Measurements from ENCODE around the gene TMEM62. TPM values are rescaled to one million over a fixed set of nuclear protein-coding genes. Genes with fewer than 3 reads are reported as not detected.
"Not testable (repeated sequence)": the region's sequence is repeated elsewhere in the genome, so short reads cannot be mapped to it uniquely, and the experiment has no call there.

TMEM62 gene
- total RNA-seq, 4 donors from 2014 or later = 21.5 to 32.0 (median 25.4) TPM

- no peaks in the 10 kb centered on the region for H3K9me3 ChIP-seq
- no peaks in the 10 kb centered on the region for H3K27me3 ChIP-seq
- 93% methylated on average over 4 of the region's 4 CpGs for WGBS
- peaks cover 11 to 83% (median 39%) of the 10 kb centered on the region in 4 donors for H3K36me3 ChIP-seq
- no peak overlapping the region for H3K4me3 ChIP-seq
- TF ChIP-seq, protein P1, sequence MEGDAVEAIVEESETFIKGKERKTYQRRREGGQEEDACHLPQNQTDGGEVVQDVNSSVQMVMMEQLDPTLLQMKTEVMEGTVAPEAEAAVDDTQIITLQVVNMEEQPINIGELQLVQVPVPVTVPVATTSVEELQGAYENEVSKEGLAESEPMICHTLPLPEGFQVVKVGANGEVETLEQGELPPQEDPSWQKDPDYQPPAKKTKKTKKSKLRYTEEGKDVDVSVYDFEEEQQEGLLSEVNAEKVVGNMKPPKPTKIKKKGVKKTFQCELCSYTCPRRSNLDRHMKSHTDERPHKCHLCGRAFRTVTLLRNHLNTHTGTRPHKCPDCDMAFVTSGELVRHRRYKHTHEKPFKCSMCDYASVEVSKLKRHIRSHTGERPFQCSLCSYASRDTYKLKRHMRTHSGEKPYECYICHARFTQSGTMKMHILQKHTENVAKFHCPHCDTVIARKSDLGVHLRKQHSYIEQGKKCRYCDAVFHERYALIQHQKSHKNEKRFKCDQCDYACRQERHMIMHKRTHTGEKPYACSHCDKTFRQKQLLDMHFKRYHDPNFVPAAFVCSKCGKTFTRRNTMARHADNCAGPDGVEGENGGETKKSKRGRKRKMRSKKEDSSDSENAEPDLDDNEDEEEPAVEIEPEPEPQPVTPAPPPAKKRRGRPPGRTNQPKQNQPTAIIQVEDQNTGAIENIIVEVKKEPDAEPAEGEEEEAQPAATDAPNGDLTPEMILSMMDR (IDR thresholded peaks at IDR 0.05) = no peak
- TF ChIP-seq POLR2A (IDR thresholded peaks at IDR 0.05; ENCODE audit: low read depth) (no peak), EP300 (IDR thresholded peaks at IDR 0.05) (no peak), POLR2AphosphoS5 (IDR thresholded peaks at IDR 0.05) (no peak)
- H3K27ac ChIP-seq (replicated peaks in 1 of 4) = no peak overlapping the region
- intact Hi-C loops (cut with DNase I) = no loop called here
- DNase-seq (ENCODE audit: extremely low spot score) = no peak
- H3K4me1 ChIP-seq = peaks cover 6 to 10% (median 8%) of the 10 kb centered on the region in 4 donors
Measured at GRCh38 chr15:43169888-43170287, 36.5 kb downstream of the TMEM62 start.

DNA sequence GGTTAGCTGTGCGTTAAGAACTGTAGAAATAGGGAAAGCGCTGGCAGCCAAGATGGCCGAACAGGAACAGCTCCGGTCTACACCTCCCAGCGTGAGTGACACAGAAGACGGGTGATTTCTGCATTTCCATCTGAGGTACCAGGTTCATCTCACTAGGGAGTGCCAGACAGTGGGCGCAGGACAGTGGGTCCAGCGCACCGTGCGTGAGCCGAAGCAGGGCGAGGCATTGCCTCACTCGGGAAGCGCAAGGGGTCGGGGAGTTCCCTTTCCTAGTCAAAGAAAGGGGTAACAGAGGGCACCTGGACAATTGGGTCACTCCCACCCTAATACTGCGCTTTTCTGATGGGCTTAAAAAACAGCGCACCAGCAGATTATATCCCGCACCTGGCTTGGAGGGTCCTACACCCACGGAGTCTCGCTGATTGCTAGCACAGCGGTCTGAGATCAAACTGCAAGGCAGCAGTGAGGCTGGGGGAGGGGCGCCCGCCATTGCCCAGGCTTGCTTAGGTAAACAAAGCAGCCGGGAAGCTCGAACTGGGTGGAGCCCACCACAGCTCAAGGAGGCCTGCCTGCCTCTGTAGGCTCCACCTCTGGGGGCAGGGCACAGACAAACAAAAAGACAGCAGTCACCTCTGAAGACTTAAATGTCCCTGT lies 42.4 kb downstream of the TMEM62 start:
- H3K9me3 ChIP-seq; H3K4me1 ChIP-seq; H3K4me3 ChIP-seq; H3K27me3 ChIP-seq; intact Hi-C loops (cut with DNase I); H3K27ac ChIP-seq (replicated peaks in 1 of 4); DNase-seq (ENCODE audit: extremely low spot score): not testable (repeated sequence)
- 98% methylated on average over 17 of the region's 25 CpGs for WGBS
- peaks cover 3 to 65% (median 36%) of the 10 kb centered on the region in 4 donors for H3K36me3 ChIP-seq

GRCh38 chr15:43177147-43177546 lies 43.8 kb downstream of the TMEM62 start:
- H3K9me3 ChIP-seq; H3K4me3 ChIP-seq; DNase-seq (ENCODE audit: extremely low spot score); intact Hi-C loops (cut with DNase I); H3K27ac ChIP-seq (replicated peaks in 1 of 4); H3K27me3 ChIP-seq: not testable (repeated sequence)
- Histone ChIP-seq H3K36me3 (peaks cover 0 to 62% (median 32%) of the 10 kb centered on the region in 4 donors), H3K4me1 (peaks cover 0 to 13% (median 9%) of the 10 kb centered on the region in 4 donors)
- WGBS = 95% methylated on average over 2 of the region's 2 CpGs

DNA sequence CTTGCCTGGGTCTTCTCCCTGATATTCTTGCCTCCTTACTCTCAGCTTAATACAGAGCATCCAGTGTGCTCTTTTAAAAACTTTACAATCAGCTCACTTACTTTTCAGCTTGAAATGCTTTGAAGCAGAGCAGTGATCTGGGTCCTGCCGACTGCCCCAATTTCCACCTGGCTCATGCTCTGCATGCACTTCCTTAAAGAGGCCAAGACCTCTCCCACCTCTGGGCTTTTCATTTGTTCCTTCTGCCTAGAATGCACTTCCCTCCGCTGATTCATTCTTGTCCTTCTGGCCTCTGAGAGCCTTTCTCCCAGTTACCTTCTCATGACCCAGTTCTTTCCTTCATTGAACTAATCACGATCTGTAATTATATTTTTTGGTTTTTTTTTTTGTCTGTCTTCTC lies 49.9 kb downstream of the TMEM62 start:
- no peak overlapping the region for H3K4me3 ChIP-seq
- H3K36me3 ChIP-seq = peaks cover 0 to 32% (median 6%) of the 10 kb centered on the region in 4 donors
- TF ChIP-seq, protein P1 (IDR thresholded peaks at IDR 0.05) = no peak
- TF ChIP-seq EP300 (IDR thresholded peaks at IDR 0.05) = no peak
- intact Hi-C loops (cut with DNase I) = loop anchor here (10.0 kb wide), 1 partner anchor 48 kb away; the partner anchor contains the start of gene TMEM62
- no peaks in the 10 kb centered on the region for H3K27me3 ChIP-seq
- peaks cover 22 to 48% (median 29%) of the 10 kb centered on the region in 4 donors for H3K4me1 ChIP-seq
- 83% methylated on average over 3 of the region's 3 CpGs for WGBS
- no peak for DNase-seq (ENCODE audit: extremely low spot score)
- H3K27ac ChIP-seq (replicated peaks in 1 of 4) = no peak overlapping the region
- no peaks in the 10 kb centered on the region for H3K9me3 ChIP-seq

GRCh38 chr15:43184407-43185124 lies 51.2 kb downstream of the TMEM62 start:
- no peak for TF ChIP-seq POLR2A (IDR thresholded peaks at IDR 0.05; ENCODE audit: low read depth)
- TF ChIP-seq, protein P1 (IDR thresholded peaks at IDR 0.05) = no peak
- TF ChIP-seq EP300 (IDR thresholded peaks at IDR 0.05) = no peak
- TF ChIP-seq POLR2AphosphoS5 (IDR thresholded peaks at IDR 0.05) = no peak
- DNase-seq (ENCODE audit: extremely low spot score) = no peak
- H3K27ac ChIP-seq (replicated peaks in 1 of 4) = peak overlapping the region; percentile 82 to 94 (median 88)
- peaks cover 0 to 29% (median 7%) of the 10 kb centered on the region in 4 donors for H3K36me3 ChIP-seq
- H3K4me3 ChIP-seq = peak overlapping the region; percentile 76 to 86 (median 82)
- no peaks in the 10 kb centered on the region for H3K27me3 ChIP-seq
- peaks cover 28 to 58% (median 38%) of the 10 kb centered on the region in 4 donors for H3K4me1 ChIP-seq
- intact Hi-C loops (cut with DNase I) = loop anchor here (5.0 to 10.0 kb wide), 2 partner anchors 50 to 103 kb away; partner anchors contain the start of gene TMEM62
- H3K9me3 ChIP-seq = no peaks in the 10 kb centered on the region
- 60% methylated on average over 9 of the region's 9 CpGs for WGBS

Data from esophagus muscularis mucosa (tissue), 4 donors.